ENCODE results near the gene FNBP1L.

DNA sequence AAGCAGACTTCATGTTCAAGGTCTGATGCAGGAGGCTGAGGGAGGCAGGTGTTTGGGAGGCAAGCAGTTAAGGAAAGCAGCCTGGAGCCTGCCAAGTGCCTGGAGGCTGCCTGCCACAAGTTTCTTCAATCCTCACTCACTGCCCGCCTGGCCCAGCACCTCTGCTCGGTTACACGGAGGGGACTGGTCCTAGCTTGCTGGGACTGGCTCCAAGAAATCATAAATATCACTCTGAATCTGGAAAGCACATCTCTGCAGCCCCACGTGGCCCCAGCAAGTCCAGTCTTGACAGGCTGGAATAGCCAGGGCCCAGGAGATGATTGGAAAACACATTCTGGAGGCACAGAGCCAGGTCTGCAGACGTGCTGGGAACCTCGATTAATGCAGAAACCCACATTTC is 149.8 kb downstream of the FNBP1L start:
- TF ChIP-seq RAD21 (IDR thresholded peaks at IDR 0.05 in 1 of 2, conservative IDR thresholded peaks at IDR 0.05 in 1 of 2; ENCODE audit: low read depth in 2 of 2, low read length in 2 of 2) (no peak), SP1 (IDR thresholded peaks at IDR 0.05; ENCODE audit: low read depth, low read length) (no peak), EP300 (IDR thresholded peaks at IDR 0.05; ENCODE audit: borderline replicate concordance in 1 of 2, low read depth in 2 of 2, low read length in 2 of 2) (no peak), EZH2 (IDR thresholded peaks at IDR 0.05; ENCODE audit: low read depth, low read length, severe bottlenecking) (no peak), JUN (IDR thresholded peaks at IDR 0.05; ENCODE audit: low read depth, low read length) (no peak), CHD2 (IDR thresholded peaks at IDR 0.05; ENCODE audit: low read length) (no peak), POLR2AphosphoS5 (IDR thresholded peaks at IDR 0.05; ENCODE audit: low read depth, low read length) (no peak), POLR2A (IDR thresholded peaks at IDR 0.05; ENCODE audit: control extremely low read depth in 1 of 2, low read depth in 2 of 2, low read length in 2 of 2) (no peak), SRF (IDR thresholded peaks at IDR 0.05; ENCODE audit: low read depth, low read length) (no peak), BRCA1 (IDR thresholded peaks at IDR 0.05; ENCODE audit: low read depth, low read length) (no peak), RNF2 (IDR thresholded peaks at IDR 0.05; ENCODE audit: borderline replicate concordance, low read depth, low read length, missing control alignments, poor library complexity, severe bottlenecking) (no peak), GTF2F1 (IDR thresholded peaks at IDR 0.05; ENCODE audit: borderline replicate concordance, low read depth, low read length) (no peak), TAF1 (IDR thresholded peaks at IDR 0.05; ENCODE audit: low read depth, low read length) (no peak)
- TF ChIP-seq, protein P1, sequence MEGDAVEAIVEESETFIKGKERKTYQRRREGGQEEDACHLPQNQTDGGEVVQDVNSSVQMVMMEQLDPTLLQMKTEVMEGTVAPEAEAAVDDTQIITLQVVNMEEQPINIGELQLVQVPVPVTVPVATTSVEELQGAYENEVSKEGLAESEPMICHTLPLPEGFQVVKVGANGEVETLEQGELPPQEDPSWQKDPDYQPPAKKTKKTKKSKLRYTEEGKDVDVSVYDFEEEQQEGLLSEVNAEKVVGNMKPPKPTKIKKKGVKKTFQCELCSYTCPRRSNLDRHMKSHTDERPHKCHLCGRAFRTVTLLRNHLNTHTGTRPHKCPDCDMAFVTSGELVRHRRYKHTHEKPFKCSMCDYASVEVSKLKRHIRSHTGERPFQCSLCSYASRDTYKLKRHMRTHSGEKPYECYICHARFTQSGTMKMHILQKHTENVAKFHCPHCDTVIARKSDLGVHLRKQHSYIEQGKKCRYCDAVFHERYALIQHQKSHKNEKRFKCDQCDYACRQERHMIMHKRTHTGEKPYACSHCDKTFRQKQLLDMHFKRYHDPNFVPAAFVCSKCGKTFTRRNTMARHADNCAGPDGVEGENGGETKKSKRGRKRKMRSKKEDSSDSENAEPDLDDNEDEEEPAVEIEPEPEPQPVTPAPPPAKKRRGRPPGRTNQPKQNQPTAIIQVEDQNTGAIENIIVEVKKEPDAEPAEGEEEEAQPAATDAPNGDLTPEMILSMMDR (IDR thresholded peaks at IDR 0.05; ENCODE audit: control extremely low read depth in 1 of 3, insufficient read depth in 1 of 3, low read depth in 1 of 3, low read length in 3 of 3) = no peak

Data from H1 (cell line).